HG03439 (cell line): Measurements from ENCODE around the gene PANK4.

Experiments used
- ATAC-seq: cut with Tn5 transposase; IDR thresholded peaks from one replicate; pipeline ENCODE4 v1.9.1; 2021; ENCODE audit warnings: mild to moderate bottlenecking, moderate library complexity; ENCODE audit not compliant: unreplicated experiment

The PANK4 gene

DNA sequence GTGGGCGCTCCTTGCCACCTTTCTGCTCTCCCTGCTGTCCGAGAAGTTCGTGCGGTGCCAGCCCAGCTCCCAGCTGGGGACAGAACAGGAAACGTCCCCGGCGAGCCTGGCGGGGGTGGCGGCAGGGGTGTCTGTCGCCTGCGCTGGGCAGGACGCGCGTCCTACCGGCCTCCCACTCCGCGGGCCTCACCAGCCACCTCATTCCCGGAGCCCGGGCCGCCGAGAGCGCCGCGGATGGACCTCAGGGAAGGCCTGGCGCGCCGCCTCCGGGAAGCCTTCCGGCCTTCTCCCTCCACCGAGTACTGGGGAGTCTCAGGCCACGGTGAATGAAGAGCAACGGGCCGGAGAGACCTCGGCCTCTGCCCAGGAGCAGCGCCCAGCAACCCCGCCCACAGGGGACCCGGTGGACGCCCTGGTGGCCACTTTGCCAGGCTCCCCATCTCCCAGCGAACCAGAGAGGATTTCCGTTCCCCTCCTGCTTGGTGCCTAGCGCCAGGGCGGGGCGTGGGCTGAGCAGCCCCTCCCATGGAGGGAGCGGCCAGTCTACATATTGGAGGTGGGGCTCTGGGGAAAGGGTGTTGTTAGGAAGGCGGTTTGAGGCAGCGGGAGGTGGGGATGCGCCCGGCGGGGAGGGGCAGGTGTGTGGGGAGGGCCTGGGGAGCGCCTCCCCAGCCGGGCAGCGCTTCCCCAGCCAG lies 20.3 kb upstream of the PANK4 start:
- peak; percentile 34 for ATAC-seq

GRCh38 chr1:2545754-2546514 lies 19.5 kb upstream of the PANK4 start:
- ATAC-seq: peak; percentile 30

GRCh38 chr1:2544875-2545640 lies 18.7 kb upstream of the PANK4 start:
- ATAC-seq: no peak

- ATAC-seq: no peak
Measured at GRCh38 chr1:2544093-2544874, 17.9 kb upstream of the PANK4 start.

GRCh38 chr1:2543543-2544092 lies 17.2 kb upstream of the PANK4 start:
- ATAC-seq: no peak

DNA sequence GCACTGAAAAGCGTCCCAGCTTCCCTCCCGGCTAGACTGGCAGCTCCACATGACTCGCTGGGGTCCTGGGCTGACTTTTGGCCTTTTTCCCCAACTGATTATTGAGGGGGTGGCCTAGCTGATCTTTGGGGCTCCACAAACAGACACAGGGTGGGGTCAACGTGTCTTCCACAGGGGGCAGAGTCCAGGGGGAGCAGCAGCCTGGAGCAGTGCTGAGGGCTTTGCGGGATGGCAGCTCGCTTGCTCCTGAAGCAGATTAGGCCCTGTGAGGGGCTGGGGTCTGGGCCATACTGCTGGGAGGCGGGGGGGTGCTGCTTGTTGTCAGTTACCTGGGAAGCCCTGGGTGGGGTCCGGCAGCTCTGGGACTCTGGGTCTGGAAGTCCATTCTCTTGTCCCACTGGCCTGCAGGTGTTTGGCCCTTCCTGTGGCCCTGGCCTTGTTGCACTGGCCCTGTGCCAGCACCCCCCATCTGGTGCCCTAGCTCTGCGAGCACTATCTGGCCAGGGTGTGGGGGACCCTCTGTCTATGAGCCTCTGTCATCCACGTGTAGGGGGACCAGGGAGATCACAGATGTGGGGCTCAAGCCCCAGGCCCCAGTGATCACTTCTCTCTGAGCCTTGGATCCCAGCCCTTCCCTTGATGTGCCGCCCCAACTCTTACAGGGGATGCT lies 16.0 kb upstream of the PANK4 start:
- no peak for ATAC-seq

DNA sequence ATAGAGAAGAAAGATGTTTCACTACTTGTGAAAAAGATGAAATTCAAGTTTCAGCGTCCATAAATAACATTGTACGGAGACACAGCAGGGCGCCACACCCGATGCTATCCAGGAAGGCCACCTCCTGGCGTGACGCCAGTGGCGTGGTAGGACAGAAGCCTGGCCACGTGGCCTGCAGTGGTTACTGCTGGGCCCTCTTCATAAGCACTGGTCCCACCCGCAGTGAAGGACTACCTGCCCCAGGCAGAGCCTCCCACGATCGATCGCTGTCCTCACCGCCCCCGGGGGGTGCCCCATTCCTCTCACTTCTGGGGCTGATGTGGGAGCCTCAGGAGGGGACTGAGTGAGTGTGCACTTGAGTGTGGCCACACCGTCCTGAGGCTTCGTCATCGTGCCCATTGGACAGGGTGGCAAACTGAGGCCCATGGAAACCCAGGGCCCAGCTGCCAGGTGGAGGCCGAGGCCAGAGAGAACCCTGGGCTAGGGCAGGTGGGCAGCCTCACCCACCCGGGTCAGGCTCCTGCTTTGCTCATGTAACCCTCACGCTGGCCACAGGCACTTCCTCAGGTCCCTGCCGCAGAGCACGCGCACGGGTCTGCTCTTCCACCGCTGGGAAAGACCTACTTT lies 15.3 kb upstream of the PANK4 start:
- ATAC-seq: no peak

DNA sequence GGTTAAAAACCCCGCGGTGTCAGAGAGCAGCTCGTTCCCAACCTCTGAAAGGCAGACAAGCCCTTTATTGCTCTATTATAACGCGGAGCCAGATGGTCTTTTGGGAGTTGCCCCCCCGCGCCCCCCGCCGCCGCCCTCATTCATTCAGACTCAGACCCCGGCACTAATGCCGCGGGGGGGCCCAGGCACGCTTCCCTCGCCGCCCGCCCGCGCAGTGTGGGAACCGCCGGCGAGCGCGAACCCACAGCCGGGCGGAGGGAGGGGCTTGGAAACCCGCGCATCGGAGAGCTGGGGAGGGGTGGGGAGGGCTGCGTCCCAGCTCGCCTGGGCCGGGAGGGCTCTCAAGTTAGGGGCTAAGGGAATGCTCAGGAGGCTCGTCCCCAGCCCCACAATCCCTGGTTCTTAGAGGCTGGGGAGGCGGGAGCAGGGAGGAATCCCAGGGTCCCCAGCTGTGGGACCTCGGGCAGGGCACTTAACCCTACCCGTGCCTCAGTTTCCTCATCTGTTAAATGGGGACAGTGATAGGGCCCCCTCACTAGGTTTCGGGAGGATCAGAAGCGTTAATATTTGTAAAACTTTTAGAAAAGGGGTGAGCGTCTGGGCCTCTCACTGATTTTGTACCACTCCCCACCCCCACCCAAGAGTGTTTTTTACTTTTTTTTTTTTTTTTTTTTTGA lies 14.6 kb upstream of the PANK4 start:
- ATAC-seq: no peak

GRCh38 chr1:2539312-2539907 lies 13.0 kb upstream of the PANK4 start:
- ATAC-seq: no peak

DNA sequence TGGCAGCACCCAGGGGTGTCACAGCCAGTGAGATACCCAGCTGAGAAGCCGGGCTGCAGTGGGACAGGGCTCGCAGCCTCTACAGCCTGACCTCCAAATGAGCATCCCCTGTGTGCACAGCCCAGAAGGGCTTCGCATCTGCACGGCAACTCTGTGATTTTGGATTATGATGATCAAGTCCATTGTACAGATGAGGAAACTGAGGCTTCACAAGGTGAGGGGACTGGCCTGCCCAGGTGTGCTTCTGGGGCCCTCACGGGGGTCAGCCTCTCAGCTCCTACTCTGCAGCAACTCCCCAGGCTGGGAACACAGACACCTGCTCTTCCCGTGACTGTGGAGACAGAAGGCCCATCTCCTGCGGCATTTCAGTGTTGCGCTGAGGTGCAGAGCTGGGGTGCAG lies 12.5 kb upstream of the PANK4 start:
- ATAC-seq: no peak

- ATAC-seq: no peak
Measured at GRCh38 chr1:2538376-2538775, 12.0 kb upstream of the PANK4 start.

DNA sequence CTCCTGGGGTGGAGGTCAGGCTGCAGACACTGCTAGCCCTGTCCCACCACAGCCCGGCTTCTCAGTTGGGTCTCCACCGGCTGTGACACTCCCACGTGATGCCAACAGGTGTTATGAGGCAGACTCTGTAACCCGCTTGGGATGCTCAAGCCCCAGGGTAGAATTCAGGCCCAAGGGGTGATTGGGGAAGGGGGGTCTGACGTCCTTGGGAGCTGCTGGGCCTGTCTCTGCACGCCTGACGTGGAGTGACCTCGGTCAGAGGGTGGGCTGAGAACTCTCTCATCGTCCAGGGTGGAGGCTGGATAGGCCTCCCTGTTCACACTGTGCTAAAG lies 11.4 kb upstream of the PANK4 start:
- ATAC-seq: no peak

DNA sequence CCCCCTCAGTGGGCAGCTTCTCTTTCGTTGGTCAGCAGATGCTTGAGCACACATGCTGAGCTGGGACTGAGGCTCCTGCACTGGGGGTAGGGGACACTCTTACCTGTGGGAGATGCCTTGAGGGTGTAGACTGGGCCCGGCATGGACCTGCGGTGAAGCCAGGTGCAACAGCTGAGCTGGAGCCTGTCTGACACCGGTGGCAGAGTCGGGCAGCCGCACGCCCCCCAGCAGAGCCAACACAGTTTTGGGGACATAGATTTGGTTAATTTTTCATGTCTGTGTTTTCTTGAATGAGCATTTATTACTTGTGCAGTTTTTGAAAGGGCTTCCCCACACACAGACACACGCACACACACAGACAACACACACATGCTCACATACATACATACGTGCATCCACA lies 9.6 kb upstream of the PANK4 start:
- ATAC-seq: no peak

DNA sequence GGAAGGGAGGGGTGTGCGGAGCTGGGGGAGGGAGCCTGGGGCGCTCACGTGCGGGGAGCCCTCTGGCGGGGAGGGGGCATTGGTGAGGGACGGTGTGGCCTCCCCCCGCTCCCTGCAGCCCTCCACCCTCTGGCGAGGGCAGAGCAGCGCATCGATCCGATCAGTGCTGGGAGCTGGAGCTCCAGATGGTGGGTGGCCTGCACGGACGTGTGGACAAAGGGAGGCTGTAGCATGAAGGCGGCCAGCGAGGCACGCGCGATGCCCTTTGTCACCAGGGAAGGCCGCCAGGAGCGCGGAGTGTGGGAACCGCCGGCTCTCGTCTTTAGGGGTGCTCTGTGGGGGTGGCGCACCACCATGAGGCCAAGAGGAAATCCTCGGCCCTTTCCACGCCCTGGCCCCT lies 9.1 kb upstream of the PANK4 start:
- ATAC-seq: no peak

DNA sequence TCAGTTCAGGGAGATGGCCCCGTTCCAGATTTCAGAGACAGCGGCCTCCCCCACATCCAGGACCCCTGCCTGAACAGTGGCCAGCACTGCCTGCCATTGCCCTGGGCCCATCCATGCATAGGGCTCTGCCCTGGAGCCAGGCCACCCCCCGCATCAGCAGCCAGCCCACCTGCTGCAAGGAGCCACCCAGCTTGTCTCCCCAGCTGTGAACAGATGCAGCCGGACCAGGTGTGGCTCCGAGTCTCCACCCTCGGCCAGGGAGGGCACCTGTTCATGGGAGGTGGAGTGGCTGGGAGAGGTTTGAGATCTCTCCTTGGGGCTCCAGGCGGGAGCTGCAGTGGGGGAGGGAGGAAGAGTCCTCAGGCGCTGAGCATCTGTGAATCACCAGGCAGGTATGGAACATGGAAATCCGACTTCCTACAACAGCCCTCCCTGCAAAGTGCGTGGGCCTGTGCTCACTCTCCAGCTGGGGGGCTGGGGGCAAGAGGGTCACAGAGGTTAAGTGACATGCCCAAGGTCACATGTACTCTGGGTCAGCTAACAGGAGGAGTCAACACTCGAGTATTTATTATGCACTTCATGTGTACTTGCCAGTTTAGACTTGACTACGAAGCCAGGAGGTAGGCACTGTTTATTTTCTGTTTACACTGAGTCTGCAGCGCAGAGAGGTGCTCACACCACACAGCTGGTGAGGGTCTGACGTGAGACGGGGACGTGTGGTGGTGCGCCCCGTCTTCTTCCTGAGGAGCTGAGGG lies 8.5 kb upstream of the PANK4 start:
- ATAC-seq: no peak

DNA sequence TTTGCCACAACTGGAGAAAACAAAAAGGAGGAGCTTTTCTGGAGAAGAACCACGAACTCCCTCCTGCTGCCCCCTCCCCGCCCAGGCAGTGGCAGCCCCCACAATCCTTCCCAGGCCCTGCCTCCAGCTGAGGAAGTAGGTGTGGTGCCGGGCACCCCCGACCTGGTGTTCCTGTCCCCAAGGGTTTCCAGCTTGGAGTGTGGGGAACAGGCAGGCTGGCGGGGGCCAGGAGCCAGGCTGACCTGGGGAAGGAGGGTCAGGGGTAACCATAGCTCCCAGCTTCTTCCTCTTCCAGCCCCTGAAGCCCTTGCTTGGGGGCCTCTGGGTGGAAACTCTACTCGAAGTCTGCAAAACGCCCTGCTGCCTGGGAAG lies 7.9 kb upstream of the PANK4 start:
- no peak for ATAC-seq

DNA sequence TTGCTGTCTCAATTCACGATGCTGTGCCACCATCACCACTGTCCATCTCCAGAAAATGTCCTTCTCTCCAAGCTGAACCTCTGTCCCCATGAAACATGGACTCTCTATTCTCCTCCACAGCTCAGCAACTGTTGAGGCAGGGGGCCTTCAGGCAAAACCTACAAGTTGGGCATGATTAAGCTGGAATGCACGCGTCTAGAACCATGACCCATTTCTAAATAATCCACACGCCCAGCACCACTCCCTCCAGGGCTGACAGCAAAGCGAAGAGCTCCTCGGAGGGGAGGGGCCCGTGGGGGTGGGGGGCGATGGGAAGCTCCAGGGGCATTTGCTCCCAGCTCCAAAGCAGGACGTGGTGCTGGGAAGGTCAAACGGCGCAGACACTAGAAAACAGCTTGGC lies 7.0 kb upstream of the PANK4 start:
- ATAC-seq: no peak

- ATAC-seq: no peak
Measured at GRCh38 chr1:2532485-2533160, 6.2 kb upstream of the PANK4 start.
